H1 (cell line): ENCODE data around the gene POLG.
"Not testable (repeated sequence)": the region's sequence is repeated elsewhere in the genome, so short reads cannot be mapped to it uniquely, and the experiment has no call there.

Experiments used
- POLR2A ChIP-seq, 2 experiments: IDR thresholded peaks; 1 replicate in 1 of 2; 2 replicates in 1 of 2; pipeline ENCODE4 v1.6.1; 2011; ENCODE audit warnings: low read depth in 2 of 2, low read length in 2 of 2, mild to moderate bottlenecking in 2 of 2; ENCODE audit errors: control extremely low read depth in 1 of 2
- TF ChIP-seq, protein P1 (sequence below), 3 experiments: IDR thresholded peaks; 1 replicate in 2 of 3; 2 replicates in 1 of 3; pipeline versions ENCODE4 v1.5.1 to v1.6.1; 2011; ENCODE audit warnings: low read length in 3 of 3, mild to moderate bottlenecking in 3 of 3, inconsistent platforms in 2 of 3, low read depth in 1 of 3, moderate library complexity in 1 of 3; ENCODE audit not compliant: insufficient read depth in 1 of 3; ENCODE audit errors: control extremely low read depth in 1 of 3

DNA sequence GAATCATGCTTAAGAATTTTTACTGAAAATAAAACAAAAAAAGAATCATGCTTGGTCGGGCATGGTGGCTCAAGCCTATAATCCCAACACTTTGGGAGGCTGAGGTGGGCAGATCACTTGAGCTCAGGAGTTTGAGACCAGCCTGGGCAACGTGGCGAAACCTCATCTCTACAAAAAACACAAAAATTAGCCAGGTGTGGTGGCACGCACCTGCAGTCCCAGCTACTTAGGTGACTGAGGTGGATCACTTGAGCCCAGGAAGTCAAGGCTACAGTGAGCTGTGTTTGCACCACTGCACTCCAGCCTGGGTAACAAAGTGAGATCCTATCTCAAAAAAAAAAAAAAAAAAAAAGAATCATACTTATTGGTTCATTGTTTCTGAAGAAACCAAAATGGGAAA lies 57.3 kb downstream of the POLG start:
- TF ChIP-seq, protein P1, sequence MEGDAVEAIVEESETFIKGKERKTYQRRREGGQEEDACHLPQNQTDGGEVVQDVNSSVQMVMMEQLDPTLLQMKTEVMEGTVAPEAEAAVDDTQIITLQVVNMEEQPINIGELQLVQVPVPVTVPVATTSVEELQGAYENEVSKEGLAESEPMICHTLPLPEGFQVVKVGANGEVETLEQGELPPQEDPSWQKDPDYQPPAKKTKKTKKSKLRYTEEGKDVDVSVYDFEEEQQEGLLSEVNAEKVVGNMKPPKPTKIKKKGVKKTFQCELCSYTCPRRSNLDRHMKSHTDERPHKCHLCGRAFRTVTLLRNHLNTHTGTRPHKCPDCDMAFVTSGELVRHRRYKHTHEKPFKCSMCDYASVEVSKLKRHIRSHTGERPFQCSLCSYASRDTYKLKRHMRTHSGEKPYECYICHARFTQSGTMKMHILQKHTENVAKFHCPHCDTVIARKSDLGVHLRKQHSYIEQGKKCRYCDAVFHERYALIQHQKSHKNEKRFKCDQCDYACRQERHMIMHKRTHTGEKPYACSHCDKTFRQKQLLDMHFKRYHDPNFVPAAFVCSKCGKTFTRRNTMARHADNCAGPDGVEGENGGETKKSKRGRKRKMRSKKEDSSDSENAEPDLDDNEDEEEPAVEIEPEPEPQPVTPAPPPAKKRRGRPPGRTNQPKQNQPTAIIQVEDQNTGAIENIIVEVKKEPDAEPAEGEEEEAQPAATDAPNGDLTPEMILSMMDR (IDR thresholded peaks at IDR 0.05; ENCODE audit: control extremely low read depth in 1 of 3, insufficient read depth in 1 of 3, low read depth in 1 of 3, low read length in 3 of 3), result not testable (repeated sequence)
- TF ChIP-seq POLR2A (IDR thresholded peaks at IDR 0.05; ENCODE audit: control extremely low read depth in 1 of 2, low read depth in 2 of 2, low read length in 2 of 2), result not testable (repeated sequence)
